Esophagus muscularis mucosa (tissue), 3 donors: ENCODE results near the gene FBXW5.

Experiments
- POLR2A ChIP-seq: fragments of 450-650 bp; IDR thresholded peaks from one replicate; pipeline ENCODE4 v1.6.1; 2017; ENCODE audit warnings: antibody characterized with exemption, moderate library complexity, mild to moderate bottlenecking, low read depth
- POLR2AphosphoS5 ChIP-seq, 2 donors: sonication (generic); formaldehyde crosslinking; IDR thresholded peaks; one replicate each; pipeline ENCODE4 v1.6.1; 2017; ENCODE audit warnings: antibody characterized with exemption in 2 of 2
- TF ChIP-seq, protein P1 (sequence below), 3 experiments: fragments of 200-600 bp in 2 of 3; fragments of 450-650 bp in 1 of 3; sonication (generic) in 2 of 3; IDR thresholded peaks; one replicate each; pipeline ENCODE4 v1.5.1; 2017 to 2019; ENCODE audit warnings: antibody characterized with exemption in 3 of 3, mild to moderate bottlenecking in 2 of 3, moderate library complexity in 1 of 3

DNA sequence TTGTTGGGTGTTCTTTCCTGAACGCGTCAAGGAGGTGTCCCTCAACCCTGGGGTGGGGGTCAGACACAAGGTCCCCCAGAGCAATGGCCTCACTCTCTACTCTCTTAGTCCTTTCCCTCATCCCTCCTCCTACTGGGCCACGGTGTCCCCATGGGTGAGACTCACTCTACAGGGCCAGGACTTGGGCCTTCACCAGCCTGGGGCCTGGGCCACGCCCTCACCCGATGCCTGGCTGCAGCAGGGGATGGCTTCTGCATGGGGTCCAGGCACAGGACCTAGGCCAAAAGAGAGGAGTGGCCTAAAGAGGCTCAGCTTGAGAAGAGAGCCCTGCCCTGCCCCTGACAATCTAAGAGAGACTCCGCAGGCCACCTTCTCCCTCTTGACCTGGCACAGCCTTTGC is 13.4 kb upstream of the FBXW5 start:
- TF ChIP-seq, protein P1, sequence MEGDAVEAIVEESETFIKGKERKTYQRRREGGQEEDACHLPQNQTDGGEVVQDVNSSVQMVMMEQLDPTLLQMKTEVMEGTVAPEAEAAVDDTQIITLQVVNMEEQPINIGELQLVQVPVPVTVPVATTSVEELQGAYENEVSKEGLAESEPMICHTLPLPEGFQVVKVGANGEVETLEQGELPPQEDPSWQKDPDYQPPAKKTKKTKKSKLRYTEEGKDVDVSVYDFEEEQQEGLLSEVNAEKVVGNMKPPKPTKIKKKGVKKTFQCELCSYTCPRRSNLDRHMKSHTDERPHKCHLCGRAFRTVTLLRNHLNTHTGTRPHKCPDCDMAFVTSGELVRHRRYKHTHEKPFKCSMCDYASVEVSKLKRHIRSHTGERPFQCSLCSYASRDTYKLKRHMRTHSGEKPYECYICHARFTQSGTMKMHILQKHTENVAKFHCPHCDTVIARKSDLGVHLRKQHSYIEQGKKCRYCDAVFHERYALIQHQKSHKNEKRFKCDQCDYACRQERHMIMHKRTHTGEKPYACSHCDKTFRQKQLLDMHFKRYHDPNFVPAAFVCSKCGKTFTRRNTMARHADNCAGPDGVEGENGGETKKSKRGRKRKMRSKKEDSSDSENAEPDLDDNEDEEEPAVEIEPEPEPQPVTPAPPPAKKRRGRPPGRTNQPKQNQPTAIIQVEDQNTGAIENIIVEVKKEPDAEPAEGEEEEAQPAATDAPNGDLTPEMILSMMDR (IDR thresholded peaks at IDR 0.05): no peak
- TF ChIP-seq POLR2A (no peak), POLR2AphosphoS5 (IDR thresholded peaks at IDR 0.05) (no peak)
